Ascending aorta (tissue), 2 donors: ENCODE results near the gene ARHGAP26. TPM values are rescaled to one million over a fixed set of nuclear protein-coding genes. Genes with fewer than 3 reads are reported as not detected.

ENCODE experiments used
- DNase-seq, 2 donors: peaks; one replicate each; pipeline ENCODE4 v3.0.0-alpha.2; 2019; ENCODE audit warnings: low spot score in 2 of 2
- H3K27ac ChIP-seq, 2 donors: fragments of 200-600 bp; sonication (generic); one replicate each; pipeline ENCODE4 v1.5.1; 2016 to 2017; ENCODE audit warnings: mild to moderate bottlenecking in 1 of 2
- H3K27me3 ChIP-seq: fragments of 200-600 bp; sonication (generic); one replicate; pipeline ENCODE4 v1.5.1; 2017
- H3K36me3 ChIP-seq, 2 donors: fragments of 200-600 bp; sonication (generic); one replicate each; pipeline ENCODE4 v1.5.1; 2016
- H3K4me1 ChIP-seq, 2 donors: fragments of 200-600 bp; sonication (generic); one replicate each; pipeline ENCODE4 v1.5.1; 2016 to 2017; ENCODE audit warnings: mild to moderate bottlenecking in 1 of 2
- H3K4me3 ChIP-seq, 2 donors: fragments of 200-600 bp; sonication (generic); one replicate each; pipeline ENCODE4 v1.5.1; 2016 to 2017; ENCODE audit warnings: mild to moderate bottlenecking in 1 of 2
- H3K9me3 ChIP-seq, 2 donors: fragments of 200-600 bp; sonication (generic); one replicate each; pipeline ENCODE4 v1.5.1; 2016
- intact Hi-C: fragments of 100-400 bp; cut with DNase I; formaldehyde crosslinking; loops from one replicate; pipeline ENCODE4 v1.15.1; 2023
- total RNA-seq: library from RNA; depleted of rRNA; stranded (reverse); fragments of >200 nt; gene quantifications from one replicate; pipeline ENCODE4 v1.1.0, GENCODE V29; 2016
- TF ChIP-seq, protein P1 (sequence below), 3 experiments: fragments of 200-600 bp in 2 of 3; fragments of 450-650 bp in 1 of 3; sonication (generic) in 2 of 3; IDR thresholded peaks; one replicate each; pipeline ENCODE4 v1.5.1; 2016 to 2019; ENCODE audit warnings: antibody characterized with exemption in 3 of 3, mild to moderate bottlenecking in 1 of 3, moderate library complexity in 1 of 3

Gene ARHGAP26
- total RNA-seq, 1 donor from 2014 or later: 34.9 TPM

DNA sequence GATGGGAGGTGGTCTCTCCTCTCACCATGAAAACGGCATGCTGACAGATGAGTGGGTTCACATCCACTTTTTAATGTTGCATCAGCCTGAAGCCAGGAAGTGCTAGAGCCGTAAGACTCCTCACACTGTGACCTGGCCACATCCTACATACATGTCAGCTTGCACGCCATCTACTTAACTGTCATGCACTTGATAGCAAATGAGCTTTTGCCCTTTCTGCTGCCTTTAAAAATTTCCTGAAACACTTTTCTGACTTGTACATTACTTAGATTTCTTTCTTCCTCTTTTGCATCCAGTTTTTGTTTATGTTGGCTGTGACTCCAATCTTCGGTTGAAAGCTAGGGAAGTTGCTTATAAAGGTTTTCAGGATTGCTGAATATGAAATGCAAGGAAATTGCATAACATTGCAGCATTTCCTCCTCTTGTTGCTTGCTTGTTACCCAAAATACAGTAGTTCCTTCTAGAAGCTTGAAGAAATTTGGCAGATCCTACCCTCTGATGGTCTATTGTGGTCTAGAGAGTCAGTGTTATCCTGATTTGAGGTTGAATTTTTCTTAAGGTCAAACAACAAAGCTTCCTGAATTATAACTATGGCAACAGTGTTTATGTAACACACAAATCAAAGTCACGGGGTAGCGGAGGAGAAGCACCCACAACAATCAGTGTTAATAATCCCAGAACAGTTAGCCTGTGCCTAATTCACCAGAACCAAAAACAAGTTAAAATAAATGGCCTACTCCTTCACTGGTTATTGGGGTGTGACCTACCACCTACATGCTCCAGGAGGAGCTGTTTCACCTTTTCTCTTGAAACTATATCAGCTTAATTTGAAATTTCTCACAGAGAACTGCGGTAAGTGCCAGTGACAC lies 232.5 kb downstream of the ARHGAP26 start:
- DNase-seq: no peak
- no peaks in the 10 kb centered on the region for H3K9me3 ChIP-seq
- peaks cover 10 to 26% of the 10 kb centered on the region in 2 donors for H3K4me1 ChIP-seq
- TF ChIP-seq, protein P1, sequence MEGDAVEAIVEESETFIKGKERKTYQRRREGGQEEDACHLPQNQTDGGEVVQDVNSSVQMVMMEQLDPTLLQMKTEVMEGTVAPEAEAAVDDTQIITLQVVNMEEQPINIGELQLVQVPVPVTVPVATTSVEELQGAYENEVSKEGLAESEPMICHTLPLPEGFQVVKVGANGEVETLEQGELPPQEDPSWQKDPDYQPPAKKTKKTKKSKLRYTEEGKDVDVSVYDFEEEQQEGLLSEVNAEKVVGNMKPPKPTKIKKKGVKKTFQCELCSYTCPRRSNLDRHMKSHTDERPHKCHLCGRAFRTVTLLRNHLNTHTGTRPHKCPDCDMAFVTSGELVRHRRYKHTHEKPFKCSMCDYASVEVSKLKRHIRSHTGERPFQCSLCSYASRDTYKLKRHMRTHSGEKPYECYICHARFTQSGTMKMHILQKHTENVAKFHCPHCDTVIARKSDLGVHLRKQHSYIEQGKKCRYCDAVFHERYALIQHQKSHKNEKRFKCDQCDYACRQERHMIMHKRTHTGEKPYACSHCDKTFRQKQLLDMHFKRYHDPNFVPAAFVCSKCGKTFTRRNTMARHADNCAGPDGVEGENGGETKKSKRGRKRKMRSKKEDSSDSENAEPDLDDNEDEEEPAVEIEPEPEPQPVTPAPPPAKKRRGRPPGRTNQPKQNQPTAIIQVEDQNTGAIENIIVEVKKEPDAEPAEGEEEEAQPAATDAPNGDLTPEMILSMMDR (IDR thresholded peaks at IDR 0.05): peak in 2 of 3 experiments; percentile 23 to 46
- intact Hi-C loops: loop anchor here (5.0 kb wide), 1 partner anchor 400 kb away; the partner anchor contains the start of gene NR3C1
- H3K4me3 ChIP-seq: peak overlapping the region in 1 of 2 donors; percentile 10
- no peaks in the 10 kb centered on the region for H3K27me3 ChIP-seq
- no peaks in the 10 kb centered on the region for H3K36me3 ChIP-seq
- peak overlapping the region; percentile 36 to 44 for H3K27ac ChIP-seq

DNA sequence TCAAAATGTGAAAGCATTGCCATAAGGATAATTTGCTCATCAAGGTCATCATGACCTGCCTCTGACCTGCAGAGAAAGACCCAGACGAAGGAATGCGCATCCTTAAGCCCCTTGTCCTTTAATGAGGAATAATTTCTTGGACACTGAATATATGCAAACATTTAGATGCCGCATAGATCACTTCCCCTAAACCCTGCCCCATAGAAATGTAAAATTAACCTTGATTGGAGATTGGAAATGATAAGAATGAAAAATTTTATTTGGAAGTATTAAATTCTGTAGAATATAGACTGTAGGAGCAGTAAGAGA lies 233.1 kb downstream of the ARHGAP26 start:
- intact Hi-C loops: loop anchor here (5.0 kb wide), 1 partner anchor 399 kb away; the partner anchor contains the start of gene NR3C1
- H3K4me1 ChIP-seq: peaks cover 10 to 26% of the 10 kb centered on the region in 2 donors

DNA sequence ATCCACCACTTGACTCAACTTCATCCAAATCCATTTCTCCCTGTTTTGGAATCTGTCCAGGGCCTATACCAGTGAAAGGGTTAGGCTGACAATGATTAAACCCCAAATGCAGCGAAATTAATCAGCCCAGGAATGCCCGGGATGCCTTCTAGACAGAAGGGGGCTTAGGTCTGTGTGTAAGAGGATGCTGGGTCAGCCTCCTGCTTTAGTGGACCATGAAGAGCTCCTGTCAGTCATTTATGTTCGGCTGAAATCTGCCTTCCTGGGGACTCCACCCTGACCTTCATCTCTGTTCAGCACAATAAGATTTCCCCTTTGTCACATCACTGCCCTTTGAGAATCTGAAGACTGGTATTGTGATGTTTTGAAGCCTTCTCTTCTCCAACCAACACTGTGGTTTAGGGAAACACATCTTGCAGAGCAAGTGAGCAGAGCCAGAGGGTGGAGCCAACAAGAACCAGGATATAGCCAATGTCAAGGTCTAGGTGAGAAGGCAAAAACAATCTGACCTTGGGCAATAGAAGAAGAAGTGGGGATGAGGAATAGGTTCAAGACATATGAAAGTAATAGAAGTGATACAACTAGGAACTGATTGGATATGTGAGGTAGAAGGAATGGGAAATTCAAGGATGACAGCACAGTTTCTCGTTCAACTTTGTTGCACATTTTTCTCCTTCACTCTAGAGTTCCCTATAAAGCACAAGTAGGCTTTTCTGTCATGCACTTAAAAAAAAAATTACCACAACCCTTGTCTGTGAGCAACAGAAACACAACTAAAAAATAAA lies 234.4 kb downstream of the ARHGAP26 start:
- Histone ChIP-seq H3K4me1 (peaks cover 10 to 26% of the 10 kb centered on the region in 2 donors), H3K9me3 (no peaks in the 10 kb centered on the region), H3K4me3 (no peak overlapping the region), H3K27me3 (no peaks in the 10 kb centered on the region), H3K27ac (peak overlapping the region in 1 of 2 donors; percentile 2), H3K36me3 (no peaks in the 10 kb centered on the region)
- no peak for DNase-seq
- intact Hi-C loops: loop anchor here (5.0 kb wide), 1 partner anchor 398 kb away; the partner anchor contains the start of gene NR3C1
- TF ChIP-seq, protein P1 (IDR thresholded peaks at IDR 0.05): no peak

More for the DNA sequence above, 233.1 kb downstream of the ARHGAP26 start:
- Histone ChIP-seq H3K36me3 (no peaks in the 10 kb centered on the region), H3K27me3 (no peaks in the 10 kb centered on the region), H3K27ac (peak overlapping the region; percentile 26 to 43), H3K4me3 (no peak overlapping the region), H3K9me3 (no peaks in the 10 kb centered on the region)
- no peak for DNase-seq
- TF ChIP-seq, protein P1 (IDR thresholded peaks at IDR 0.05): no peak

DNA sequence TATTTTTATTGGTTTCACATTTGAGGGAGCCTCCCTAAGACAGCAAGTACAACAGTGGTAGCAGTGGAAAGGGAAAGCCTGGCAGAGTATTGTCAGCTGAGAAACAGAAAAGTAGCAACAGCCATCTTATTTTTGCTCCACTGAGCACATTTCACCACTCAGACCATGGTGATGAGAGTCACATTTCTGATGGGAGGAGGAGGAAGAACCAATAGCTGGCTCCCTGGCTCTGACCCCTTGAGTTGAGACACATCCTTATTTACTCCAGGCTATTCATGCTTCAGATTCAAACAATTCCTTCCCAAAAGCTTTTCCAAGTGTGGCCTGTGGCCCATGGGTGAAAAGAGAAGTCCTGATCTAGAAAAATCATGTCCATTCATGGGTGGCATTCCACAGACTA lies 236.3 kb downstream of the ARHGAP26 start:
- H3K9me3 ChIP-seq: no peaks in the 10 kb centered on the region
- TF ChIP-seq, protein P1 (IDR thresholded peaks at IDR 0.05): no peak
- H3K27ac ChIP-seq: peak overlapping the region; percentile 33 to 50
- intact Hi-C loops: no loop called here
- H3K4me1 ChIP-seq: peaks cover 9 to 24% of the 10 kb centered on the region in 2 donors
- no peak overlapping the region for H3K4me3 ChIP-seq
- no peaks in the 10 kb centered on the region for H3K27me3 ChIP-seq
- DNase-seq: no peak
- no peaks in the 10 kb centered on the region for H3K36me3 ChIP-seq

DNA sequence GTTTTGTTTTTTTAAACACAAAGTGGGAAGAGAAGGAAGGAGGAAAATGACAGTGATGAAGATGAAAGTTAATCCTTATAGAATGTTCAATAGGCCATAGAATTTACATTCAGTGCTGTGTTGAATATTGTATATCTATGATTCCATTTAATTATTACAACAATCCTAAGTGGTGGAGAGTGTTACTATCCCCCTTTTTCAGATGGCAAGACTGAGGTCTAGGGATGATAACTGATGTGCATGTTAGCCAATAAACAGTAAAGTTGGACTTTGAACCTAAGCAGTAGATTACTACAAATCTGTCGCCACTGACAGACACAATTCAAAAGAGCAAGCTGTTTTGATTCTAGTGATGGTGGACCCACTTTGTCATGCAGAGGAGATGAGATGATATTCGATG lies 237.9 kb downstream of the ARHGAP26 start:
- H3K27me3 ChIP-seq: no peaks in the 10 kb centered on the region
- no peak overlapping the region for H3K4me3 ChIP-seq
- H3K27ac ChIP-seq: no peak overlapping the region
- no peaks in the 10 kb centered on the region for H3K9me3 ChIP-seq
- TF ChIP-seq, protein P1 (IDR thresholded peaks at IDR 0.05): no peak
- H3K4me1 ChIP-seq: peaks cover 3 to 10% of the 10 kb centered on the region in 2 donors
- H3K36me3 ChIP-seq: no peaks in the 10 kb centered on the region
- DNase-seq: no peak
- intact Hi-C loops: no loop called here
